Frontal cortex (tissue), 4 donors: ENCODE data around the gene SEC61B. TPM values are rescaled to one million over a fixed set of nuclear protein-coding genes. Genes with fewer than 3 reads are reported as not detected.

Source experiments
- DNase-seq, 2 donors: peaks; one replicate each; pipeline ENCODE4 v3.0.0; 2012; ENCODE audit warnings: low spot score in 2 of 2
- FAIRE-seq: peaks from 2 replicates; lab custom pipeline; 2012; peaks lifted over from hg19 to GRCh38; lab: Jason Lieb, UNC
- total RNA-seq: library from RNA; depleted of rRNA; stranded (reverse); fragments of >200 nt; gene quantifications from one replicate; pipeline ENCODE4 v1.2.3, GENCODE V29; 2014
- donor health status: control.
- donor health status: control.
- donor health status: control.

The SEC61B gene
- total RNA-seq: 40.4 TPM

DNA sequence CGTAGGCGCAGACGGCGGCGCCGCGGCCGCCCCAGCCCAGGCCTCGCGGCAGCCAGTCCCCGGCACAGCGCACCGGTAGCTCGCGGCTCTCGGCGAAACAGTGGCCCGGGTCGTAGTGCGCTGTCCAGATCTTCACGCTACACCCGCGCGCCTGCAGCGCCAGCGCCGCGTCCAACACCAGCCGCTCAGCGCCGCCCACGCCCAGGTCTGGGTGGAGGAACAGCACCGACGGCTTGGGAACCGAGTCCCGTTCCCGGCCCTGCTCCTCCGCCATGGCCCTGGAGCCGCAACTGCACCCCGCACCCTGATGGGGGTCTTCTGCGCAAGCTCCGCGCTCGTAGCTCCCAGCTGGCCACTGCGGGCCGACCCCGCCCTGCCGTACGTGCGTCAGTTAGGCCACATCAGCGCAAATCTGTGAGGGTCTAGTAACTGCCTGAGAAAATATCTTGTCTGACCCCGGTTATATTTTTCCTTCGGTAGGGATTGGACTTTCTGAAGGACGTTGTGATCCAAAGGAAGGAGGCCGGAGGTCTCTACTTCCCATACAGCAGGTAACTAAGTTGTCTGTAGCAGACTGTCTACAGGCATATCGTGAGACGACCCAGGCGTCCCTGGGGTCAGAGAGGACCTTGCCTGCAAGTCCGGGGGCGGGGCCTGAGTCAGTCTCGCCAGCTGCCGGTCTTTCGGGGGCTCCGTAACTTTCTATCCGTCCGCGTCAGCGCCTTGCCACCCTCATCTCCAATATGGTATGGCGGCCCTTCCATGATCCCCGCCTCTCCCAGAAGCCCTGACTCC, at the start of gene SEC61B, which contains the start of gene ALG2:
TSS of gene SEC61B (plus strand) at position 662 of the 795 bp plus-strand sequence. CDS start at position 744, 82 bp downstream.
TSS of gene ALG2 (minus strand) at position 322 of the 795 bp plus-strand sequence. CDS start at position 274, 48 bp downstream.
- FAIRE-seq (no peak), DNase-seq (peak; percentile 94 to 95)

DNA sequence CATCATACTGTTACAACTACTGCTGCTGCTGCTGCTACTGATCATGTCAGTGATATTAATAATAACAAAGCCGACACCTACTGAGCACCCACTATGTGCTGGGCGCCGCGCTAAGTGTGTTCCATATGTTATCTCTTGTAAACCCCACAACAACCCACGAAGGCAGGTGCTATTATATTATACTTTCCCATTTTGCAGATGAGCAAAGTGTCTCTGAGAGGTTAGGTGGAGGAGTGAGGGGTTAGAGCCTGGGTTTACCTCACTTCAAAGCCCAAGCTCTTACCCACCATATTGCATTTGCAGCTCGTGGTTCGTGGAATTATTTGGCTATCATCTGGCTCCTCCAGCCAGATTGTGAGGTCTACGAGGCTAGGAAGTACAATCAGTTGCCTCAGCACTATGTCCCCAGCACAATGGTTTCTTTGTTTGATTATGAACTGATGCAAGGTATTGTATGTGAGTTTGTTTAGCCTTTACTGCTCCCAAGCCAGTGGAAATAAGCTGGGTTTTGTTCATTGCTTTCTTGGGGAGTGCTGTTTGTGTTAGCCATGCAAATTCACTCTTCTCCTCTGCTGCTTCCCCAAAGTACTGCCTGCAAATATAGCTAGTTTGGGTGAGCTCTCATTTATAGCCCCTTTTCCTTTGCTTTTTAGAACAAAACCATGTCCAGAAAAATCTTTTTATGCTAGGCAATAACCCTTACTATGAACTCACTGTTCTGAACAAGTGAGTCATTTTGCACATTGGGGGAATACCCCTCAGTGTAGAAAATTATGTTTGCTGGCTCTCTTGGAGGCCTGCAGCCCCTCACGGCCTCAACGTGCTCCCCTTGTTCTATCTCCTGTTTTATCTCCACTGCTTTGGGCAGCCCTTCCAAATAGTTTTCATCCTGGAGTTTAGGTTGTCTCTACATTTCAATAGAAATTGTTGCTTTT, 48.2 kb upstream of the SEC61B start:
- DNase-seq: peak in 1 of 2 donors; percentile 11
- no peak for FAIRE-seq

DNA sequence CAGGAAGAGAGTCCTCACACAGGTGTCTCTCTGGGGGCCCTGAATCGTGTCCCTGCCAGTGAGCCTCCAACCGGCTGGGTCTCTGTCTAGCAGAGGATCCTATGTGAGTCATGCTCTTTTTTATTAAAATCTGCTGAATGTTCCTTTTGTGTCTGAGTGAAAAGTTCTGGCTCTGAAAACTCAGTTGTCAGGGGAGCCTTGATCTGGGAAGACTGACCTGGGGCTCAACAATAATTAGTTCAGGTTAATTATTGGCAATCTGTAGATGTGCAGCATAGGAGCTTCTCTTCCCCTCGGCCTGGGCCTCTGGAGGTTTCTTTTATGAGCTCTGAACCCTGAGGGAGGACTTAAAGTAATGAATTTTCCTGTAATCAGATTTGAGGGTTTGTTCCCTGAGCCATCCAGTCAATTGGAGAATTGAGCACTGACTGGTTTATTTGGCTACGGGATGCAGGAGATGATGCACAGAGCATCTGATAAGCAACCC, 45.5 kb upstream of the SEC61B start:
- FAIRE-seq (no peak), DNase-seq (no peak)

DNA sequence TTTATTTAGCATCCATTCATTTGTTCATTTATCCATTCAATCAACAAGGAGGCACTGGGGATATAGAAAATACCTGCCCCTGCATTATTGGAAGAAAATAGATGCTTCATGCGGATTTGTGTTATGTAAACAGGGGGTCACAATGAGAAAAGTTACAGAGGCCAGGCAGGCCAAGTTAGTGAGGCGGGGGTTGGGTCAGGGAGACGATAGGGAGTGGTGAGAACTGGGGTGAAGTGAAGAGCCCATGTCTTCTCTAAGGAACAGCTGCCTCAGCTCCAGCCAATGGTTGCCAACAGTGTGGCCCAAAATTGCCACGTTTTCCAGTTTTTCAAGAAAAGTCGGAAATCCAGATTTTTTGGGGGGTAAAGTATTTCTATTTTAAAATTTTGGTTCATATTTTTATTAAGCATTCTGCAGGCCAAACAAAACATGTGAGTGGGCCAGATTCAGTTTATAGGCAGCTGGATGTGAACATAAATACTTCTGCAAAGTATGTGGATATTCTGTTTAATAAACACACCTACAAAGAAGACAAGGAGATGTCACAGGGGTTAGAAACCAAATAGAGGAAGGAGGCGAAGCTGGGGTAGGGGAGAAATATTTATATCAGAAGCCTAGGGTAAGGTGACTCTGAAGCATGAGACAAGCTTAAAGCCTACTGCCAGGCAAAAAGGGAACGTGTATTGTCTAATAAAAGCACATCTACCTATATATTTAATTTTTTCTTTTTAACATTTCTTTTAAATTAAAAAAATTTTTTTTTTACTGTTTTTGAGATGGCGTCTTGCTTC, 44.3 kb upstream of the SEC61B start:
- DNase-seq (no peak), FAIRE-seq (no peak)

DNA sequence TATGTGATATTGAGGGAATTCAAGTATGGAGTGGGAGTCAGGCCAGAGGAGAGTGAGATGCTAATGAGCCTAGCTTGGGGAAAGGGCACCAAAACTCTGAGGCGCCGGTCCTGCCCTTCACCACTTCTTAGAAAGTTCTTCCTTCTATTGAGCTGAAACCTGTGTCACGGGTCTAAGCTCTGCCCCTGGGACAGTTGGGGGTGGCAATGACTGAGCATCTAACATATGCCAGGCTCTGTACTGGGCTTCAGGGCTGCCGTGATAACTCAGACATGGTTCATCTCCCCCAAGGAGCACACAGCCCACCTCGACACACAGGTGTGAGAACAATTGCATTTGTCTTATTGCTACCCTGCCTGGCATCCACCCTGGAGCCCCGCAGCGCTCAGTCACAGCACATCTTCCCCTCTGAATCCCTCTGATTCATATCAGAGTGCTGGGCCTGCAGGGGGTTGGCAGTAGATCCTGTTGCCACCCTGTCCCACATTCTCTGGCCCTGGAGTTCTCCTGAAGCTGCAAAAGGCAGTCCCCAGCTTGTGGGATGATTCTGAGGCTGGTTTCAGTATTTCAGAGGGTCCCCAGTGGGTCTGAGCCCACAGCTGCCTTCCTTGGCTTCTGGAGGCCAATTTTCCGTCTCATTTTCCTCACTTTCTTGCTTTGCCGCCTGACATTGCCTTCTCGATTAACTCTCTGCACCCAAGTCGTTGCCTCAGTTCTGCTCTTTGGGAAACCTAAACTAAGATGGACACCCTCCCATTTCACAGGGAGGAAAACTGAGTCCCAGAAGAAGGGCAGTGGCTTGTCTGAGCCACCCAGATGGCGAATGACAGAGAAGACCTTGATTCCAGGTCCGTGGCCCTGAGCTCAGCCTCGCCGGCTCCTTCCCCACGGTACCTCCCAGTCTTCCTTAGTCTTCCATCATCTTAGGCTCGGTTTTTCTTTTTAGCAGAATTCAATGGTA, 42.9 kb upstream of the SEC61B start:
- no peak for DNase-seq
- FAIRE-seq: no peak

DNA sequence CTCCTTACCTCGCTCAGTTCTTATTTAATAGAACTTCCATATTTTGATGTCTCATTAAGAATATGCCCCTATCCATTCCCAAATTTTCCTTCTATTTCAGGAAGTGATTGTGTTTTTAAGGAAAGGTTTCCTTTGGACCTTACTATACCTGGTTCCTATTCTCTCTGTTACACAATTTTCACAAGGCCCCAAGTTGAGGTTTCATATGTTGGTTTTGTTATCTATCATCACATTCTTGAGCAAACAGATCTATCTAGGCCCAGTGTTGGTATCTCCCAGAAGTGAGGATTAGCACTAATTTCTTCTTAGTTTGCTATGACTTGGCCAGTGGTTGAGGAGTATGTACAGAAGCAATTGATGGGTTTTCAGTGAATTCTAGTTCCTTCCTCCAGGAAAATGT, 41.9 kb upstream of the SEC61B start:
- FAIRE-seq (no peak), DNase-seq (no peak)

DNA sequence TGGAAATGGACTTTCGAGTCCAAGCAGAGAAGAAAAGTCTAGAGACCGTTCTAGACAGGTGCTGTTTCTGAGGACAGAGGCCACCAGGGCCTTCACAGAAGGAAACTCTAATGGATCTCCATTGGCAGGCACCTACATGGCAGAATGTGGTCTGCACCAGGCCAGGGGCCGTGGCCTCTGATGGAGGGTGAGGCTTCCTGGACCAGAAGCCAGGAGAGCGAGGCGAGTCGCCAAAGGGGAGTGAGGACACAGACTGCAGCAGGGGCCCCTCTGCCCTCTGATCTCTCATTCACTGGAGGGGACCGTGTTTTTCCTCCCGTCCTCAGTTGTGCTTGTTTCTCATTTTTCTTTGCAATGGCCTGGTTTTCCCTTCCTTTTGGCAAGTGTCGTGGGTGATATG, 41.4 kb upstream of the SEC61B start:
- FAIRE-seq (no peak), DNase-seq (no peak)

DNA sequence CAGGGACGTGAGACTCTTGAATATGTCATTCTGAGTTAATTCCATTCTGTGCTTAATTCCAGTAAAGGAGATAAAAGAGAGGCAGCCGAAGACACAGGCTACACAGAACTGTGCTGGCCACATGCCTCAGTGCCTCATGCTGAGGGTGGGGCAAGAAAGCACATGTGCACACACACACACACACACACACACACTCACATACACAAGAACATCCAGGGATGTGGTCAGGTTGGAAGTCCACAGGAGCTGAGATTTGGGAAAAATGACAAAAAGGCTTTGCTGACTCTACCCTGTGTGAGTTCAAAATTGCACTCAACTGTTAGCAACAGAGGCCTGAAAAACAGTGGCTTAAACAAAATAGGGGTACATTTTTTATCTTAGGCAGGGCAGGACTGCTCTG, 40.9 kb upstream of the SEC61B start:
- no peak for DNase-seq
- no peak for FAIRE-seq

DNA sequence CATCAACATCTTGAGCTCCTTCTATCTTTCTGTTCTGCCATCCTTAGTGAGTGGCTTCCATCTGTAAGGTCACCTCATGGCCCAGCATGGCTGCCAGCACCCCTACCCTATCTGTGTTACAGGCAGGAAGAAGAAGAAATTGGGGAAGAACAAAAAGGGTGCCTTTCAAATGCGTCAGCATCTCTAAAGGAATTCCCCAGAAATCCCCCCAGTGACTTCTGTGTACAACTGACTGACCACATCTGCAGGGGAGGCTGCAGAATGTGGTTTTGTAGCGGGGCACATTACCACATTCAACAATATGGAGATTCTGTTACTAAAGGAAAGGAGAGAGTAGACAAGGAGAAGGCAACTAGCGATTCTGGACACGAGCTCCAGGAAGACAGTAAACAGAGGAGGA, 40.5 kb upstream of the SEC61B start:
- FAIRE-seq: no peak
- DNase-seq: no peak

DNA sequence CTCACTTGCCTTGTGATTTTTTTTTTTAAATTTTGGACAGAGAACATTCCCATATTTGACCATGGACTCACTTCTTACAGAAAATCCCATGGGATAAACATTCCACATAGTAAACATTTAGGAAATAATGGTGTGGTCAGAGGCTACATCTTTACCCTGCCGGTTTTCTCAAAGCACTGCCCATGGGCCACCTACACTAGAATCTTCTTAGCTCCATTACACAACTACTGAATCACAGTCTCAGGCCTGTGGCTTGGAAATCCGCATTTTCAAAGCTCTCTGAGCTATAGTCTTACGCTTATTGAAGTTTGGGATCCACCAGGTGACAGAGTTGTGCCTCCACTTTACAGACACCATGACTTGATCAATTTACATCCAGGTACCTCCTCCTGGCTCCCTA, 39.7 kb upstream of the SEC61B start:
- no peak for DNase-seq
- no peak for FAIRE-seq

DNA sequence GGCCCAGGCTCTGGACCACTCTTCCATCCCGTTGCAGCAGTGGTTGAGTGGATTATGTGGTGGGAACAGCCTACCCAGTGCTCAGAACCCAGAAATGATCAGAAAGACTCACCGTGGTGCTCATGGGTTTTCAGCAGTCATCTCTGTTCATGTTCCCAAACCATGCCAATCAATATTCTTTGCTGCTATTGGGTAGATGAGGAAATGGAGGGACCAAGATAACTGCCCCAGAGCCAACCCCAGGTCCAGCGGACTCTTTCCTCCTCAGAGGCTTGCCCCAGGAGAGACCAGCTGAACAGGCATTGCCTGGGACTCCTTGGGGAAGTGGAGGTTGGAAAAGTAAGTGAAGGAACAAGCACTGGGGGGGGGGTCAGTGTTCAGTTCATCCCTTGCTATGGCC, 38.5 kb upstream of the SEC61B start:
- no peak for DNase-seq
- no peak for FAIRE-seq

DNA sequence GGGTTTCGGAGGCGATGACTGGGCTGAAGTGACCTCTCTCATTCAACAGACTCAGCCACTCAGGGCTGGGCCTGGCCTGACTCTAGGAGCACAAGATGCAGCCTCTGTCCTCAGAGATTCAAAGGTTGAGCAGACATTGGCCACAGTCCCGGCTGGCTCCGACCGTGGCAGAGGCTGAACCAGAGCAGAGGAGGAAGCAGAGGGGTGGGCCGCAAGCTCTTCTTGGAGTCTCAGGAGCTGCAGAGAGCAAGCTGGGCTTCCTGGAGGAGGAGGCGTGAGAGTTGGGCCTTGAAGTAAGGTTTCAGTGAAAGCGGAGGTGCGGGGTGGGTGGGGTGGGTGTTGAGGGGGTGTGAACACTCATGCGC, 38.0 kb upstream of the SEC61B start:
- no peak for FAIRE-seq

DNA sequence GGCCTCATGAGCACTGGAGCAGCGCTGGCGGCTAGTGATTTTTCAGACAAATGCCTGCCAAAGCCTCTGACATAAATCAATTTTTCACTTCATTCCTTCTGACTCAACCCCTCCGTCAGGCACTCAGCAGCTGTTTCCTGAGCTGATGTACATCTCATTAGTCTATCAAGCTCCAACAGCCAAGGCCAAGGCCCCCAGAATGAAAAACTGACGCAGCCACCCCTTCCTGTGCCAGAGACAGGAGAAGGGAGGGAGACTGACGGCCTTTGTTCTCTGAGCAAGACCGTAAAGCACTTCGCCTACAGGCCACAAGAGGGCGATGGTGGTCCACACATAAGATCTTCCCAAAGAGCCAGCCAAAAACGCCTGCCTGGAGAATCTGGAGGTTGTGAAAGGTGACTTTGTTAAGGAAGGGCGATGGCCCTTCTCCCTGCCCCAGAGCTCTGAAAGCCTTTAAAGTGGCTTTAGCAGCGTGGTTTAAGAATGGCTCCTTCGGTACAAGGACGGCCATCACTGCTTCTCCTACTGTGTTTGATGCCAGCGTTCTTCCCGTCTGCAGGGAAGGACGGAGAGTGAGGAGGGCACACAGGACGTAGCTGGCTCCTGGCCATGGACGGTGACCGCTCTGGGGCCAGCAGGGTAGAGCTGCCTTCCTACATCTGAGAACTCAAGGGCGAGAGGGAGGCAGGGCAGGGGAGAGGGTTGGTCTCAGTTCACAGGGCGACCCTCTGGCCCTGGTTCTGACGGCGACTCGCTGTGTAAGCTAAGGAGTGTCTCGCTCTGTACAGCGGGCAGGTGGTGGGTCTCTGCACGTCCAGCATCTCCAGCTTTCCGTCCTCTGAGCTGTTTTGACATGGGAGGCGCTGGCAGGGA, 37.4 kb upstream of the SEC61B start:
- peak; percentile 52 to 78 for DNase-seq
- no peak for FAIRE-seq

More for the DNA sequence above, 38.0 kb upstream of the SEC61B start:
- DNase-seq: no peak

DNA sequence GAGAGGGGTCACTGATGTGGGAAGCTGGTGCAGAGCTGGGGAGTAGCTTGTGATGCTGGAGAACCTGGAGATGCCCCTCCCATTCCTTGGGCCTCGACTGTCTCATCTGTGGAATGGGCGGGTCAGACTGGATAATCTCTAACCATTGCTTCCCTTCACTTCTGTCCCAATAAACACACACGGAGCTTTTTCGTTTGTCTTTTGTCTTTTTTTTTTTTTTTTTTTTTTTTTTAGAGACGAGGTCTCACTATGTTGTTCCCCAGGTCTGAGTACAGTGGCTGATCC, 36.8 kb upstream of the SEC61B start:
- no peak for DNase-seq
- FAIRE-seq: no peak

DNA sequence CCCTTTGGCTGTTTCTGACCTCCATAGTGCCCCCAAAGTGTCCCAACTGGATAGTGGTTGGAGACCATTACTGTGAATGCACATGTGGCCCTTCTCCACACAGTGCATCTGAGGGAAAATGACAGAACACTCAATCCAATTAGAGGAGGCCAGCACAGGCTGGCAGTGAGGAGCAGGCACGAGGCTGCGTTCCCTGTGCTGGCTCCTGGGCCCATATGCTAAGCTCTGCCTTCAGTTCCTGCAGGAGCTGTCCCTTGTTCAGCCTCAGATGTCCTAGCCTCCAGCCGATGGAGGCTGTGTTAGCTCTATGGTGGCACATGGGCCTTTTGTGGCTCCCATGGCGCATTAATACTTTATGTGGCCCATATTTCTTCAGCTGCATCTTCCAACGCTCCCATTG, 36.1 kb upstream of the SEC61B start:
- DNase-seq (no peak), FAIRE-seq (no peak)

DNA sequence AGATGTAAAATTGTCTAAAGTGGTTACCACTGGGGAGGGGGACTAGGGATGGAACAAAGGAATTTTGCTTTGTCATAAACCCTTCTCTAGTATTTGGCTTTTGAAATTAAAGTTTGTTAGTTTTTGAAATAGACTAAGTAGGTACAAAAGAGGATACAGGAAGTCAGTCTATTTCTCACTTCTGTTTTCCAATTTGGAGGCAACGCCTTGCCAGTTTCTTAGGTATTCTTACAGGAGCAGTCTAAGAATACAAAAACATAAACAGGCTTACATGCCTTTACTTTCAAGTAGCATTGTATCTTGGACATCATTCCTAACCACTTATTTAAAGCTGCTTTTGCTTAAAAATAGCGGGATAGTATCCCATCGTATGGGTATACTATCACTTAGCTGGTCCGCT, 34.8 kb upstream of the SEC61B start:
- FAIRE-seq: no peak

DNA sequence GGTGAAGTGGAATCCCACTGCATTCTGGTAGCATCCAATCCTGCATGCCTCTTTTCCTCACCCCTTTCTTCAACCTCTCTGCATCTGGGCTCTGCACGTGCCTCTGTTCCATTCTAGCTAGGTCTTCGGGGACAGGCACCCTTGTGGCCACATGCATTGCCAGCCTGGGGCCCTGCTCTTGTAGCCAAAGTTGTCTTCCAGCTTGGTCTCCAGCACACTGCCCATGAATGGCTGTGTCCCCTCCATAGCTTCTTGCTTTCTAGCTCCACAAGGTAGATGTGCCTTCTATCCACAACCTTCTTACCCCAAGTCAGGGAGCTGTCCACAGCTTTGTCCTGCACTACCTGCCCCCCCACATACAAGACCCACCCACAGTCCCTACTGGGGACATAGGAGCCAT, 32.9 kb upstream of the SEC61B start:
- FAIRE-seq: no peak
- no peak for DNase-seq

More for the DNA sequence above, 34.8 kb upstream of the SEC61B start:
- DNase-seq: no peak
